EH (cell line): ENCODE data around the gene BTNL3.
"Not testable (repeated sequence)": the region's sequence is repeated elsewhere in the genome, so short reads cannot be mapped to it uniquely, and the experiment has no call there.

Source experiments
- DNase-seq: peaks from one replicate; pipeline ENCODE4 v3.0.0-alpha.2; 2015; ENCODE audit warnings: low read depth

The BTNL3 gene

DNA sequence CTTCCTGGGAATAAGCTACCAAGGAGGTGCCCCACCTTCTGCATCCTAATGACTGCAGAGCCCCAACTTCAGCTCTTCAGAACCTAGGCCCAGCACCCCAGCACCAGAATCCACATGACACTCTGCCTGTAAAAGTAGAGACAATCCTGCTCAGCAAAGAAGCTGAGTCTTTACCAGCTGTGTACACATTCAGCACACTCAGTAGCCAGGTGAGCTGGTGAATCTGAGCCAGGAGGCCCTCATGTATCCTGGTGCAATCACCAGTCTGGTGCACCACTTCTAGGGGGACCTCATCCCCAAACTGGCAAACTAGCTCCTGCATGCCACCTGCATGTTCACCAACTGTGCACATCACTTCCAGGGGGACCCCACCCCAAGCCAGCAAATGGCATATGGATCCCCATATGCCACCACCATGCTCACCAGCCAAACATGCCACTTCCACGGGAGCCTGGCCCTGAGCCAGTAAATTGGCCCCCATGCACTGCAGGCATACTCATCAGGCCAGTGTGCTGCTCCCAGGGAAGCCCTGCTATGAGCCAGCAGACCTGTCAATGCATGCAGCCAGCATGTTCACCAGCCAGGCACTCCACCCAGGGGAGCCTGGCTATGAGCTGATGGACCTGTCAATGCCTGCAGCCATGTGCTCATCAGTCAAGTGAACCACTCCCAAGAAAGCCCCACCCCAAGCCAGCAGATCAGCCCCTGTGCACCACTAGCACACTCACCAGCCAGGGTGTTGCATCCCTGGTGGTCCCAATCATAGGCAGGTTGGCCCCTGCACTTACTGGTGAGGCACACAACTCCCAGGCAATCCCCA is 35.8 kb downstream of the BTNL3 start:
- no peak for DNase-seq

DNA sequence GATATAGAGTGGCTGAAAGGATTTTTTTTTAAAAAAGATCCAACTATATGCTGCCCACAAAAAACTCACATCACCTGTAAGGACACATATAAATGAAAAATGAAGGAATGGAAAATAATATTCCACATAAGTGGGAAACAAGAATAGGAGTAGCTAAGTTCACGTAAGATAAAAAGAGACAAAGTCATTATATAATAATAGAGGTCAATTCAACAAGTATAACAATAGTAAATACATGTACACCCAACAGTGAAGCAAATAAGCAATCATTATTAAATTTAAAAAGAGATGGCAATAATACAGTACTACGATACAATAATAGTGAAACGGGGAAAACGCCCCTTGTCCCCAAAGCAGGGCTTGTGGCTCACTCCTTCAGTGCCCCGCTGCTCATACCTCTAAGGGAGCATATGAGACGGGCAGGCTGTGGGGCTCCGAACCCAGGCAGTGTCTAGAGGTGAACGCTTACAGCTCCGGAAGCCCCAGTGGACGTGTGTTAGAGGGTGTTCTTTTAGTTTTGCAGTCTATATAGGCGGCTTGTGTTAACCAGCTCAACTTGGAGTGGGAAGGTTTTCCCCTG is 38.9 kb downstream of the BTNL3 start:
- no peak for DNase-seq

DNA sequence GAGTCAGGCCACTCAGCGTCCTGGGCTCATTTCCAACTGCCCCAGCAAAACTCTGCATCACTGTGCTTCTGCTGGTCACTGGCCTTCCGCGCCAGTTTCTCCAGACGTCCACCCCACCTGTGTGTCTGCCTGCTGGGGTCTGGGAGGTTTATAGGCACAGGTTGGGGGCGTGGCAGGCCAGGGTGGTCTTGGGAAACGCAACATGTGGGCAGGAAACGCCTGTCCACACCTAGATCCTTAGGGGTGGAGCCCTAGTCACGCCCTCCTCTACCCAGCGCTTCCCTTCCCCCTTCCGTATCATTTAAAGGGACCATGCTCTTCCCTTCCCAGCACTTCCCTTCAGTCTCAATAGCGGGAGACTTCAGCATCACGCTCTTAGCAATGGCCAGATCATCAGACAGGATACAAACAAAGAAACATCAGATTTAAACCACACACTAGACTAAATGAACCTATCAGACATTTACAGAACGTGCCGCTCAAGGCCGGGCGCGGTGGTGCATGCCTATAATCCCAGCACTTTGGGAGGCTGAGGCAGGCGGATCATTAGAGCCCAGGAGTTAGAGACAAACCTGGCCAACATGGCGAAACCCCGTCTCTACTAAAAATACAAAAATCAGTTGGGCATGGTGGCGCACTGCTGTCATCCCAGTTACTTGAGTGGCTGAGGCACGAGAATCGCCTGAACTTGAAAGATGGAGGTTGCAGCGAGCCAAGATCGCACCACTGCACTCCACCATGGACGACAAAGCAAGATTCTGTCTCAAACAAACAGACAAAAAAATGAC is 39.6 kb downstream of the BTNL3 start:
- no peak for DNase-seq

DNA sequence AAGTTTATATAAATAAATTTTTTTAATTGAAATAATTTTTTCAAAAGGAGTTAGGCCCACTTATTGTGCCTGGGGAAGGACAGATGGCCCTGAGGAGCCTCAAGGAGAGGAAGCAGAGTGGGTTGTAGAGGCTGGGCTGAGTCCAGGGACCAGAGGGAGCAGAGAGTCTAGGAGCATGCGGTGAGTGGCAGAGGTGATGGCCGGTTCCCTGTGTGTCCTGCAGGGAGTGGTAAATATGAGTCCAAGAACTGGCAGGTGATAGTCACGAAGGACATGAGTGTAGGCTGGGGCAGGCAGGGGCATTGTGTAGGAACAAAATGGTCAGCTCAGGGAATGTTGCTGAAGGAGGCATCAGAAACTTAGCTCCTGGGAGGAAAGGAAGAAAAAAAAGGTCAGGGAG is 43.1 kb downstream of the BTNL3 start:
- DNase-seq: no peak

DNA sequence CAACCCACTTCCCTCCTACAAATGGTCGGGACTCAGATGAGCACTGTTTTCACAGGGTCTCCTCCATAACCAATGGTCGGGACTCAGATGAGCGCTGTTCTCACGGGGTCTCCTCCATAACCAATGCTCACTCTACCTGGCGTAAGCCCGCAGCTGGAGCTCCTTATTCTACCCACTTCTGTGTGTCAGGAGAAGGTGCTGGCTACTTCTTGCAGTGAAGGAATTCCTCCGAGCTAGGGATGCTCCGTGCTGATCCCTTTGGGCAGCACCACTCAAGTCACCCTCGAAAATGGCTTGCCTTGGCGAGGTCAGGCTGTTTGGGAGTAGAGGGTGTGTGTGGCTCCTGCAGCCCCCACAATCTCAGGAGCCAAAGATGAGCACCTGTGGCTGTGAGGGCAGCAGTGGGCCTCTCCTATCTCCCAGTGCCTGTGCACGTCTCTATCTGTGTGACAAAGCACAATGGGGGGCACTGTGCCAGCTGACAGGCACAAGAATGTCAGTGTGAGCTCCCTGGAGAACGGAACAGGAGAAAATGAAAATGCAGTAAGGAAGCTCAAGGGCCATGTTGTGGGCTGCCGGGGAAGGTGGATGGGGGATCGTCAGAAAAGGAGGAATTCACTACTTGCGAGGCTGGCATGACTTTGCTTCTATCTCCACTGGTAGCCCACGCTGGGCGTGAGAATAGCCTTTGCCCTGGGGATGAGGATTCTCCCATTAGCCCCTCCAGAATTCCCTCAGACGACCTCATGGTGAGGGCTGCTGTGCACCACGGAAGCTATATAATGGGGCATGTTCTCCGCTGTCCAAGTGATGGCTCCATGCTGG is 47.6 kb downstream of the BTNL3 start:
- DNase-seq: no peak

DNA sequence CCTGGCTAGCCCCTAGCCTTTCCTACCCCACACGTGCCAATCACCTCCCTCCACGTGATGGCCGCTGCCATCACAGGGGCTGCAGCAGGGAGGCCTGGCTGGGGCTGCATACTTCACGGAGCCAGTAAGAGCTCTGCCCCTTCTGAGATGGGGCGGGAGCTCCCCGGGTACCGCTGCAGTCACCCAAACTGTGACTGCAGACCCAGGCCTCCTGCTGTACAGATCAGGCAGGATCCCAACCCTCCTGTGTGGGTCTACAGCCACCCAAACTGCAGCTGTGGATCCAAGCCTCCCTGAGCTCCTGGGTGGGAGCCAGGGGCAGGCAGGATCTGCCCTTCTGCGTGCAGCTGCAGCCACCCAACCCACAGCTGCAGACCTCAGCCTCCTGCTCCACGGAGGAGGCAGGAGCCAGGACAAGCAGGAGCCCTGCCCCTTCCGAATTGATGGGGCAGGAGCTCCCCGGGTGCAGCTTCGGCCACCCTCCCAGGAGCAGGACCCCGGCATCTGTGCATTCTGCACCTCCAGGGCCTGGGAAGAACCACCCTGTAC is 48.2 kb downstream of the BTNL3 start:
- DNase-seq: no peak

DNA sequence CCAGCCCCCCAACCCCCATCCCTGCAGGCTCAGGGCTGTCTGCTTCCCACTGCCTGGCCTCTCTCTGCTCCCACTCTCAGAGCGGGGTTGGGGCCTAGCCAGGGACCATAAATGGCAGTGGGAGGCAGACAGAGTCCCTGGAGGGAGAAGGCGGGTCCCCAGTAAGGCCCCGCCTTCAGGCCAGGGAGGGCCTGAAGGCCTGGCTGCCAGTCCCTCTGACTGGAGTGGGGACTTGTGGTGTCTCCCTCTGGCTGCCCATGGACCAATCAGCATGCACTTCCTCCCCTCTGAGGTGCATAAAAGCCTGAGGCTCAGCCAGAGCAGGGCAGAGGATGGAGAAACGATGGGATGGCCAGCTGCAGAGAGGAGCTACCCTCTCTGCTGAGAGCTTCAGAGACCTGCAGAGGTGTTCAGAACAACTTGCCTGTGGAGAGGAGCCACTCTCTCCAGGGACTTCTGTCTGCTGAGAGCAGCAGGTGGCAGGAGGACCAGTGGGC is 48.8 kb downstream of the BTNL3 start:
- peak; percentile 9 for DNase-seq

DNA sequence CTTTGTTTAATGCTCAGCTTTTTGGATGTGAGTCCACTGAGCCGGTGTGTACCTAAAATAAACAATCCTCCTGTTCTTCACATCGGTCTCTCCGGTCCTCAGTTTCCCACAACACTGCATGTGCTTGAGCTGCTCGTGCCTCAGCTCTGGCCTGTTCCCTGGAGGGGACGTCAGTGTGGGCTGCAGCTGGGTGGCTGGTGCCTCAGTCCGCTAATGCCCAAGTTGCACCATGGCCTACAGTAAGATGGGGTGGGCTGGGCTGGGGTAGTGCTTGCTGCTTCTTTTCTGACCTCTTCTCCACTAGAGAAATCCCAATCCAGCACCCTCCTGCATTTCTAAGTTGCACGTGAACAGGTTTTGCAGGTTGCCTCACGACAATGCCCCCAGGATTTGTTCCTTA is 50.8 kb downstream of the BTNL3 start:
- no peak for DNase-seq

DNA sequence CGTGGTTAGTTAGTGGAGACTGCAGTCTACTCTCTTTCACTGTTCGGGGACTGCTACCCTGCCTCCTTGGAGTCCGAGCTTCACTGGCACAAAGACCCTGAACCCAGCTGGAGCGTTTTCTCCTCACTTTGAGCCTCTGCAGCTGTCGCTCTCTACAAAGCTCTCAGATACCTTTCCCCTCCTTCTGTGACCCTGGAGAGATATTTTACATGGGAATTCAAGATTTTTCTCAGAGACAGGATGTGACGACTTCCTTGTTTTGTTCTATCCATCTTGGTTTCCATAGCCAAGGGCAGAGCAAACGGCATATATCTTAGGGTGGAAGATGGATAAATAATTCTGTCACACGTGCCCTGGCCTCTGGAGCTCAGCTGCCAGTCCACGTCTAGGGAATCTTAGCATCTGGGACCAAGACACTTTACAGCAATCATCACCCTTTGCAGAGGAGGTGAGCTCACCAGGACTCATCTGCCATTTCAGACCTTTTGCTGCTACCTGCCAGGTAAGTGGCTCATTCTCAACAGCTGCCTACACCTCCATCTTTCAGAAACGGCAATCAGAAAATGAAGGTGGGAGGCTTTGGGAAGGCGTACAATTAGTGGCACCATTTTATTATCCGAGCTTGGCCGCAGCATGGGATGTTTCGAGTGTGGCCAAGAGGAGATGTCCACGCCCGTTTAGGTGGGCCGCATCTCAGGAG is 51.4 kb downstream of the BTNL3 start, which contains the start of gene BTNL9:
TSS of gene BTNL9 (plus strand) at position 336 of the 700 bp plus-strand sequence. CDS start 5,224 bp downstream, outside the sequence.
- no peak for DNase-seq

DNA sequence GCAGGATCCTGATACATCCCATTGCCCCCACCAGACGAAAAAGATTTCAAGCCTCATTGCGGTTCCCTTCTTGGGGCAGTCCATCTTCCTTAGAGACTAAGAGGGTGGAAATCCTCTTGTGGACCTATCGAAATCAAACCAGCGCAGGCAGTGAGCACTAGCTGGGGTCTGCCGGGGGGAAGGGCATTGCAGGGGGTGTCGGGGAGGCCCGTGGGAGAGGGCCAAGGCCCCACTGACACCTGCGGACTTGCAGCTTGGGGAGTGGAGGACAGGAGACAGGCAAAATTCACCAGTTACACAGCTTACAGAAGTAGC is 51.9 kb downstream of the BTNL3 start:
- no peak for DNase-seq

DNA sequence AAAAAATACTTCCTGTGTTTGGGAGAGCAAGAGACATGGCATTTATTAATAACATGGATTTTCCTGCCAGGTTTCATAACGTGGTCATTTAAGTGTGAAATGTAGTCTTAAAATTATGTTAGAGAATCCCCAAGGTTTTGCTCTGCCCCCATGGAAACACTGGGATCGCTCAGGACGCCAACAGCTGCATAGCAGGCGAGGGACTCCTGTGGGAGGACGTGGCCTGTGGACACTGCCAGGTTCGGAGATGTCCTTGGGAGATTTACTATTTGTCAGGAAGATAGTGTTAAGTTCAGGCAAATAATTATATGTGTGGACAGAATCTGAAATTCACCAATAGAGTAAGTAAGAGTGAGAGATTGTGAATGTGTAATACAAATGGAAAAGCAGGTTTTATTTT is 52.4 kb downstream of the BTNL3 start:
- no peak for DNase-seq

DNA sequence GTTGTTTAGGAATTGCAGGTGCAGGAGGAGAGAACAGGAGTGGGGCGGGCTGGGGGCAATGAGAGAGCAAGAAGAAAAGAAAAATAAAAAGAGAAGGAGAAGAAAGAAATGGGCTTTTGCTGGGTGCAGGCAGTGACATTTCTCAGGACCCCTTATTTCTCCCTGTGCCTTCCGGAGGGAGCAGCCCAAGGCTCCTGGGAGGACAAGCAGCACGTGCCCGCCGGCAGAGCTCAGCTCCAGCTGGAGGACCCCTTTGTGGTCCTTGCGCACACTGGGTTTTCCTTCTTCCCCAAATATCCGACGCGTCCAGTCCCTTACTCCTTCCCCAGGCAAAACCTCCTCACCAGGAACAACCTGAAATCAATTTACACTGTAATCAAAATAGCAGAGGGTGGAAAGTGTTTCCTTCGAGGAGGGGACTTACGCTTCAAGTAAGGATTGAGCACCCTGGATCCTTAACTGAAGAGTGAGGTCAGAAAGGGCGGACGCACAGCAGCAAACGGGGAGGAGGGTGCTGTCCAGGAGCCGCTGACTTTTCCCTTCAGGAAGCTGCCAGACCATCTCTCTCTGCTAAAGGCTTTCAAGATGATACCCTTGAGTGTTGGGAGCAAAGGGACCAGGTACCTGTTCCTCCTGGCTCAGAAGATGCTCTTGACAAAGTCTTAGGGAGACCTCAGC is 53.5 kb downstream of the BTNL3 start:
- no peak for DNase-seq

DNA sequence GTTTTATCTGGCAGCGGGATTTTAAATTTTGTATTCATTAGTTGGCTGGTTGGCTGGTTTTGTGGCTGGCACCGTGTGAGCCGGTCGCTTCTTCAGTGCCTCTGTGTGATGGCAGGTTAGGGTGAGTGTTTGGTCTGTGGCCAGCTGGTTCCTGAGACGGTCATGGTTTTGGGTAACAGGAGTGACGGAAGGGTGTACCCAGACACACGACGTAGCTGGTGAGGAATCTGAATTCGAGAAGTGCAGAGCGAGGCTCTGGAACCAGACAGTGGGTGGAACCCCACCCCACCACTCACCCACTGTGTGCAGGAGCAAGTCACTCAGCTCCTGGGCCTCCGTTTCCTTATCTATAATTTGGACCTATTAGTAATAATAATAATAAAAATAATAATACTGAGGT is 54.1 kb downstream of the BTNL3 start:
- DNase-seq: no peak

DNA sequence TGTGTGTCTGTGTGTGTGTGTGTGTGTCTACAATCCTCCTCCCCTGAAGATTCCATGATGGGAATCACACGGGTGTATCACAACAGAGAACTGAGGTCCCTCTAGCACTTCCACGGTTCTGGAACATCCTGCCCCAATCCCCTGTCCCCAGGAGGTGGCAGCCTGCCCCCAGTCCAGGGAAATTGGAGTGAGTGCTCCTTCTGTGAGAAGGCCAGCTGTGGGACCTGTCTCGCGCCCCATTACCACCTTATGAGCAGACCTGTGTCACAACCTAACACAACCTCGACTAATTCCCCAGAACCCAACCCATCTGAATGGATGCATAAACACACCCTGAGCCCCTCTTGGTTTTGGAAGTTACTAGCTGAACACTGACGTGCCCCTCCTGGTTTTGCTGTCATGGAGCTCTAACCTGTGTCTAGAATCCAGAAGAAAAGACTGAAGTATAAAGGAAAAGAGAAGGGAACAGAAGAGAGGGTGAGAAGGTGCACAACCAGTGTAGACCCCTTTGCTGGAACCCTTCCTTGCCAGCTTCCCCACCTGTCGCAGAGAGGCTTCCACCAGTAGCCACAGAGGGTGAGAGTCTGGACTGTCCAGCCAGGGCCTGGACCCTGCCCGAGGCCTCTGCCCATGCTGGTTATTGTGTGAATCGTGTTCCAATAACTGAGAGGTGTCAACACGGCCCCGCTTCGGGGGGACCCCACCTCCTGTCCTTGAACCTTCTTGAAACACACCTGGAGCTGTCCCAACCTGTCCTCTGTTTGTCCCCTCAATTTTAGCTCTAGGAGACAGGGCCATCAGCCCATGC is 54.8 kb downstream of the BTNL3 start:
- no peak for DNase-seq

DNA sequence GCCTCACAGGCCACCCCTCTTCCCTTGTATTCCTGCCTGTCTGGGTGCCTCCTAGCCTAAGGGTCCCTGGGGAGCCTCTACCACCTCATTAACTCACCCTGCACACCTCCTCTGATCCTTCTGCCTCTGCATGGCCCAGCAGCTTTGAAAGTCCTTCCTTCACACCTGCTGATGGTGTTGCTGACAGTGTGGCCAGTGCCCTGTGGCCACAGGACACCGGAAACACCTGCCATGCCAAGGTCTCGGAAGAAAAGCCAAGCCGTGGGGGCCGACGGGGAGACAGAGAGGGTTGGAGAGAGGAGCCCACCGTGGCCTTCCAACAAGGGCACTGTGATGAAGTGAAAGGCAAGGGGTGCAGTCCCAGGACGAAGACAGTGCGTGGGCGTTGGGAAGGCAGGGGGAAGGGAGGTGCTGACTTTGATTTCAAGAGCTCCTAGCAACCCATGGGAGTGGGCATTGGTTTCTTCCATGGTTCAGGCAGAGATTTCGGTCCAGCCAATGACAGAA is 55.5 kb downstream of the BTNL3 start:
- no peak for DNase-seq

DNA sequence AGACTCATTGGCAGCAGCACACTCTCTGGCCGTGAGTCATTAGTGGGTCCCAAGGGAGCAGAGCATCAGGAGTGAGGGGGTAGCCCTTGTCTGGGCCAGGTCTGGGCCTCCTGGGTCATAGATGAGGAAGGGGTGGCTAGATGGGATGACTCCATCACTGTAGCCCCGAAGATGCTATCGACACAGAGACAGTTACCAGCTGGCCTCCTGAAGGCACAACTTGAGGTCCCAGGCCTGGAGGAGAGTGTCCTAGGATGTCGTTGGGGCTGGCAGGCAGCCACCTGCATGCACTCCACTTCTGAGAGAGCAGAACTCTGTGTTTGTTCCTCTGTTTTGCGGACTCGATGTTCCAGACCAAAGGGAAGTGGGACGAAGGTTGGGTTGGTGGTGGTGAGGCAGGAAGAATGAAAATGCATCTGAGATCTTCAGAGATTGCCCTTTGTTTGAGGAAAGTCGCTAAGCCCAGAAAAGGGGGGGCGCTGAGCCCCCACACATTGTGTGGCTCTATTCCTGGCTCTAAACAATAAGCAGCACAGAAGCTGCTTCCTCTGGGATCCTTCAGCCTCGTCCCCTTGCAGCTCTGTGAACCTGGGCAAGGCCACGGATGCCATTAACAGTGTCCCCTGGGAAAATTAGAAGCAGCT is 56.1 kb downstream of the BTNL3 start:
- DNase-seq: no peak

DNA sequence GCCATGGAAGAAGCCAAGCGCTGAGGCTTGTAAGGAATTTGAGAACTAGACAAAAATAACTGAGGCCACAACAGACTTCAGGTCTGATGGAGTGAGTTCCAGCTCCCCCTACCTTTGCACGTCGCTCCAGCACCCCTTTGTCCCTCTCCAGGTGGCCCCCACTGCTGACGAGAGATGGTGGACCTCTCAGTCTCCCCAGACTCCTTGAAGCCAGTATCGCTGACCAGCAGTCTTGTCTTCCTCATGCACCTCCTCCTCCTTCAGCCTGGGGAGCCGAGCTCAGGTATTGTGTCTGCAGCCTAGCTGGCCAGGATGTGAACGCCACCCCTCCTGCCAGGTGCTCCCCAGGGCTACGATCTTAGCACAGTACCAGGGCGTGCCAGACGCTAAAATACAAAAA is 56.7 kb downstream of the BTNL3 start:
- no peak for DNase-seq

DNA sequence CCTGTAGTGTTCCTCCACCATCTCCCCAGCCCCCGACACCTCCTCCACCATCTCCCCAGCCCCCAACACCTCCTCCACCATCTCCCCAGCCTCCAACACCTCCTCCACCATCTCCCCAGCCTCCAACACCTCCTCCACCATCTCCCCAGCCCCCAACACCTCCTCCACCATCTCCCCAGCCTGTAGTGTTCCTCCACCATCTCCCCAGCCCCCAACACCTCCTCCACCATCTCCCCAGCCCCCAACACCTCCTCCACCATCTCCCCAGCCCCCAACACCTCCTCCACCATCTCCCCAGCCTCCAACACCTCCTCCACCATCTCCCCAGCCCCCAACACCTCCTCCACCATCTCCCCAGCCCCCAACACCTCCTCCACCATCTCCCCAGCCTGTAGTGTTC is 57.2 kb downstream of the BTNL3 start:
- not testable (repeated sequence) for DNase-seq

DNA sequence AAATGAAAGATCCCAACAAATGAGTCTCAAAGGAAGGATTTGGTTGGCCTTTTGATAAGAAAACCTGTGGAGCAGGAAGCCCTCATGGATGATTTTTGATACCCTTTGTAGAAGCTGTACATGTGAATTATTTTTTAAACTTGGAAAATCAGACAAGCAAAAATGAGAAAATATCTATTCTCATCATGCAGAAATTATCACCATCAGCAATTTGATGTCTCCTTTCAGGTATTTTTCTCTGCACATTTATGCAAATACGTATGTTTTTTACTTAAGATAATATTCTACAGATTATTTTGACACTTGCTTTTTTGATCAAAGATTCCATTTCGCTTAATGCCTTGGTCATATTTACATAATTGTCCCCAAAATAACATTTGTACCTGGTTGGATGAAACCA is 58.6 kb downstream of the BTNL3 start:
- no peak for DNase-seq
